ENCODE results near the gene OBP2A.

Gene OBP2A

DNA sequence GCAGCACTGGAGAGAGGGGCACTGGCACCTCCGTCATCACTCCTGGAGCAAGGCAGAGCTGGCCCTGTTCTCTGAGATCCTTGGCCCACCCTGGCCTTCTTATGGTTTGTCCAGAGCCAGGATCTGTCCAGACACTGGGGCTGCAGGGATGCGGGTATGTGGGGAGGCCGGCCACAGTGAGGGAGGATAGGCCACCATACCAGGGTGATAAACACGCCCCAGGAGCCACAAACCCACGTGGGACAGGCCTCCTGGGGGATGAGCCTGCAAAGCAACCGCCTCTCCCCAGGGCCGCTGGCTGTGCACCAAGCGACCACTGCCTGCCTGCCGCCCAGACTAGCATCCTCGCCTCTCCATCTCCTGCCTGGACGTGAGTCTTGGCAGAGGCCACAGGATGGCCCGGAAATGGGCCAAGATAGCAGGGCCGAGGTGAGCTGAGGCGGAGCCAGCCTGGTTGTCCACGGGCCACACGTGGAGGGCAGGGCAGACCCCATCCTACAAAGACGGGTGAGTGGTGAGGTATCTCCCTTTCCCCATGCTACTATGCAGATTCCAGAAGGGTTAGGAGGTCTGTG is 4.5 kb downstream of the OBP2A start:
- no peak for TF ChIP-seq ZNF274 (IDR thresholded peaks at IDR 0.05; ENCODE audit: low read depth, low read length)

DNA sequence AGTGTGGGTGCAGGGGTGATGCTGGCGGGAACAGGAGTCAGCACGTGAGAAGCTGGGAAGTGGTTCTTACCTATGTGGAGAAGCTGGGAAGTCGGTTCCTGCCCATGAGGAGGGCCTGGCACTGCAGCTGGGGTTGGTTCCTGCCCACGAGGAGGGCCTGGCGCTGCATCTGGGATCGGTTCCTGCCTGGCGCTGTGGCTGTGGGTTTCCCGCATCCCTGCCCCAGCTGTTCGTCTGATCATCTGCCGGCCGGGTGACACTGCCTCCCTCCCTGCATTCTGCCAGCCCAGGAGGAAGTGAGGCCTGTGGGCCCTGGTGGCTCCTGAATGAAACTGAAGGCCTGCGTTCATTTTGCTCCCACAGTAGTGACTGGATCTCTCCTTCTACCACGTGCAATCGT is 5.1 kb downstream of the OBP2A start:
- H3K4me3 ChIP-seq (ENCODE audit: low read length) = no peak overlapping the region
- no peak for TF ChIP-seq ZNF274 (IDR thresholded peaks at IDR 0.05; ENCODE audit: low read depth, low read length)

More for the DNA sequence above, 4.5 kb downstream of the OBP2A start:
- no peak overlapping the region for H3K4me3 ChIP-seq (ENCODE audit: low read length)

DNA sequence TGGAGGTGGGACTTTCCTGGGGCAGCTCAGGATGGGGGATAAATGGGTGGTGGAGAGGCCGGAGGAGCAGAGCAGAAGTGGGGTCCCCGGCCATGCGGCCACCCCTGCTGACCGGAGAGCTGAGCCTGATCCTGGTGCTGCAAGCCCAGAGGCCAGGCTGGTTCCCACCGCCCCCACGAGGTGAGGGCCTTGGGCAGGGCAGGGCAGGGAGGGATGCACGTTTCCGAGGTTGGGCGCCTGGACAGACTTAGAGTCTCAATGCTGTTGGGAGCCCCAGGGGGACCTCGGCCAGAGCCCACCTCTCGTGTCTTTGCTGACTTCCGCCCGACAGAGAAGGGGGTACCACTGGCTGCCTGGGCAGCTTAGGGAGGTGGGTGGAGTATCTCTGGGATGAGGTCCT is 5.5 kb downstream of the OBP2A start:
- H3K4me3 ChIP-seq (ENCODE audit: low read length) = no peak overlapping the region
- TF ChIP-seq ZNF274 (IDR thresholded peaks at IDR 0.05; ENCODE audit: low read depth, low read length) = no peak

DNA sequence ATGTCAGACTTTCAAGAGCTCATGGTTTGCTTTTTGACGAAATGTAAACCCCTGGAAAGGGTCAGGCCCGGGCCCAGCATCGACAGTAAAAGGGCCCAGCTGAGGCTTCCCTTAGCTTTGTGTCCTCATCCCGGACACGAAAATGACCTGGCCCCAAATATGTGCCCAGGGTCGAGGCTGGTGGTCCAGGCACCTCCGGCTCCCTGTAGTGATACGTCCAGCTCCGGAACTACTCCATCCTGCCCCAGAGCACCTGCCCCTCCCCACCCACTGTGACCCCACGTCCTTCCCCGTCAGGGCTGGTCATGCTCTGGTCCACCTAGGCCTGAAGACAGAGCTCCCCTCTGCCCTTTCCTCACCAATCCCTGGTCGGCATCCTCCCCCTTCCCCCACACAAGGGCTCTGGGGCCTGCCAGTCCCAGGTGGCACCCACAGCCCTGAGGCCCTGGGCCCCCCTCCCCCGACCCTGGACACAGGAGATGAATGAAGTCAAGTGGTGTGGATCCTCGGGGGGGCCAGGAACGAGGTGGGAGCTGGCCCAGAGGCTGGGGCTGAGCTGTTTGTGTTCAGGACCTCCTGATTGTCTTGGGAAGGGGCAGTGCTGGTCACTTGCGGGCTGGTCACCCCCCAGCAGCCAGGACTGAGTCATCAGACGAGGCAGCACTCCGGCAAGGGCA is 6.2 kb downstream of the OBP2A start:
- H3K4me3 ChIP-seq (ENCODE audit: low read length) = no peak overlapping the region
- no peak for TF ChIP-seq ZNF274 (IDR thresholded peaks at IDR 0.05; ENCODE audit: low read depth, low read length)

DNA sequence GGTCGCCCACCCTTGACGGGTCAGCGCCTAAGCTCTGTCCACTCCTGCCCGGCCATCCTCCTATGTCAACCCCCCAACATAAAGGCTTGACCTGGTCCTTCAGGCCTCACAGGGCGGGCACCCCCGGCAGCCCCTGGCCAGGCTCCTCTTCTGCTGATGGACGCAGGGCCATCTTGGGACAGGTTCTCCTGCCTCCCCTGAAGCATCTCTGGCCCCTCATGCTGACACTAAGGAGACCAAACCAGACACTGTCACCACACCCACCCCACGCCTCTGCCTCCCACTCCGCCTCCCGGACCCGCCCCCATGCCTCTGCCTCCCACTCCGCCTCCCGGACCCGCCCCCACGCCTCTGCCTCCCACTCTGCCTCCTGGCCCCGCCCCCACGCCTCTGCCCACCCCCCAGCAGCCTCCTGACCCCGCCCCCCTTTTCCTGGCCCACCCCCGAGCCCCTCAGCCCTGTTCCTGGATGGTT is 6.8 kb downstream of the OBP2A start:
- TF ChIP-seq ZNF274 (IDR thresholded peaks at IDR 0.05; ENCODE audit: low read depth, low read length) = no peak
- no peak overlapping the region for H3K4me3 ChIP-seq (ENCODE audit: low read length)

DNA sequence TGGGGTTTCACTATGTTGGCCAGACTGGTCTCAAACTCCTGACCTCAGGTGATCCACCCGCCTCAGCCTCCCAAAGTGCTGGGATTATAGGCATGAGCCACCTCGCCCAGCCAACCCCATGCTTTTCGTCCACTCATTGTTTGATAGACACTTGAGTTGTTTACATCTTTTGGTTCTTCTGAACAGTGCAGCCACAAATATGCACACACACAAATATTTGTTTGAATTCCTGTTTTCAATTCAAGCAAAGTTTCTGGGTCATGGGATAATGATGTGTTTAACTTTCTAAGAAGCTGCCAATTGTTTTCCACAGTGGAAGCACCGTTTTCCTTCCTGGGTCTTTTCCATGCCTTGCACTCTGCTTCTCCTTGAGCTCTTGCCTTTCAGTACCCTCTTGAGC is 8.8 kb downstream of the OBP2A start:
- no peak for TF ChIP-seq ZNF274 (IDR thresholded peaks at IDR 0.05; ENCODE audit: low read depth, low read length)
- H3K4me3 ChIP-seq (ENCODE audit: low read length) = no peak overlapping the region

DNA sequence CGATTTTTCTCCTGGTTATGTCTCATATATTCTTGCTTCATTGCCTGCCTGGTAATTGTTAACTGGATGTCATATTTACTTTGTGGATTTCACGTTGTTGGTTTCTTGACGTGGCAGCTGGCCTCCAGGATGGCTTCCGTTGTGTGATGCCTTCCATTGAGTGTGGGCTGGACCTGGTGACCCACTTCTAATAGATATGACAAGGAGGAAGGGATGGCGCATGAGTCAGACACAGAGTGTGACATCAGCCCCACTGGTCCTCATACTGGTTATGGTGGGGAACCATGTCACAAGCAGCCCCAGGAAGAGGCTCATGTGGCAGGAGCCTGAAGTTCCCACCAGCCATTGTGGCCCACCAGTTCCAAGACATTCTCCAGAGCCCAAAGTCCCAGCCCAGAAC is 9.3 kb downstream of the OBP2A start:
- H3K4me3 ChIP-seq (ENCODE audit: low read length) = no peak overlapping the region
- TF ChIP-seq ZNF274 (IDR thresholded peaks at IDR 0.05; ENCODE audit: low read depth, low read length) = no peak

DNA sequence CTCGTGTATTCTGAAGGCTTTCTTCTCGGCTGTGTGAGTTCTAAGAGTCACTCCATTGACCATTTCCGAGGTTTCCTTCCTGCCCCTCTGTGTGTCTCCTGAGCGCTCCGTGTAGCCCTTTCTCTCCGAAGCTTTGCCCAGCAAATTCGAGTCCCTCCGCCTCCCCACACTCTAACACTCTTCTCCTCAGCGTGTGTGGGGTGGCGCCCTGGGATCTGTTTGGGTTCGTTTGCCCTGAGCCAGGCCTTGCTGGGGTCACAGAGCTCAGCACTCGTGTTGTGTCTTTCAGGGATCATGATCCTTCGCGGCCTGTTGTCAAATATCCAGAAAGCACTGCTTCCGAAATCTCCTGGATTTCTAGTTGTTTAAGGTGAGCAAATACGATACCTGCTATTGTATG is 10.0 kb downstream of the OBP2A start:
- no peak for TF ChIP-seq ZNF274 (IDR thresholded peaks at IDR 0.05; ENCODE audit: low read depth, low read length)
- no peak overlapping the region for H3K4me3 ChIP-seq (ENCODE audit: low read length)

DNA sequence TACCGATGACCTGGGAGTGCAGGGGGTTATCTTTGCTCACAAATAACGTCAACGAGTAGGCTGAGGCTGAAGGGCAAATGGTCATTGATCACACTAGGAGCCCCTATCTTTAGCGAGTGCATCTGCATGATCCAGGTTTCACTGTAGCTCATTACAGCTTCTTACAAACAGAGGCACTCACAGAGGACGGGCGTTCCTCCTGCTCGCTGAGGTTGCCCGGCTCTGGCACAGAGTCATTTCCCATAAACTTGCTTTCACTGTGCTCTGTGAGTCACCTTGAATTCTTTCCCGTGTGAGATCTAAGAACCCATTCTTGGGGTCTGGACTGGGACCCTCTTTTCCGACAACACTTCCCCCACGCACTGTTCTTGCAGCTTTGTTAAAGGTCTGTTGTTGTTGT is 13.7 kb downstream of the OBP2A start:
- no peak overlapping the region for H3K4me3 ChIP-seq (ENCODE audit: low read length)
- TF ChIP-seq ZNF274 (IDR thresholded peaks at IDR 0.05; ENCODE audit: low read depth, low read length) = no peak

DNA sequence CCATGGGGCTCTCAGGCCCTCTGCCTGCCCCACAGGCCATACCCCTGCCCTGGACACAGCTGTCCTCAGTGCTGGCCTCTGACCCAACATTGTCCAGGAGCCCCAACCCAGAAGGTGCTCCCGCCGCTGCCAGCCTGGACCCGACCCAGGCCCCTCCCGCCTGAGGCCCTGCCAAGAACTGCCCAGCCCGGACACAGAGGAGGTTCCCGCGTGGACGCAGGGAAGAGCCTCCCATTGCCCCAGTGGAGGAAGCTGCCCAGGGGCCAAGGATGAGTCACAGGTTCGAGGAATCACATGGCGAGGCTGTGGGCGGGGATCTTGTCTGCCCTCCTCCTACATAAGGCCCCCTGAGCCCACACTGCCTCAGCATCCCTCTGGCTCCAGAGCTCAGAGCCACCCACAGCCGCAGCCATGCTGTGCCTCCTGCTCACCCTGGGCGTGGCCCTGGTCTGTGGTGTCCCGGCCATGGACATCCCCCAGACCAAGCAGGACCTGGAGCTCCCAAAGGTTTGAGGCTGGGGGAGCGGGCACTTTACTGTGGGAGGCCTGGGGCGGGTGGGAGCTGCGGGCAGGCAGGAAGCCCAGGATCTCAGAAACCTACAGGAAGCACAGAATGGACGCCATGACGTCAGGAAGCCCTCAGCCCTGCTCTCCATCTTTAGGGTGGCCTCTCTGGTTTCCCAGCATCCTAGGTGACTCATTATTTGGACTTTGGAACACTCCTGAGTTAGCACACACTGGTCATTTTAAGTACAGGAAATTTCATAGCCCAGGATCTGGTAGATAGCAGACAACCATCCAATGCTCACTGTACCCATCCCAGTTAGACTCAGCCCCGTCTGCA is 15.7 kb downstream of the OBP2A start, which contains the start of gene PAEP:
Gene PAEP, plus strand, starts transcription at position 366 of the 844 bp plus-strand sequence.
- H3K4me3 ChIP-seq (ENCODE audit: low read length) = no peak within 1 kb of the TSS
- no peak for TF ChIP-seq ZNF274 (IDR thresholded peaks at IDR 0.05; ENCODE audit: low read depth, low read length)

DNA sequence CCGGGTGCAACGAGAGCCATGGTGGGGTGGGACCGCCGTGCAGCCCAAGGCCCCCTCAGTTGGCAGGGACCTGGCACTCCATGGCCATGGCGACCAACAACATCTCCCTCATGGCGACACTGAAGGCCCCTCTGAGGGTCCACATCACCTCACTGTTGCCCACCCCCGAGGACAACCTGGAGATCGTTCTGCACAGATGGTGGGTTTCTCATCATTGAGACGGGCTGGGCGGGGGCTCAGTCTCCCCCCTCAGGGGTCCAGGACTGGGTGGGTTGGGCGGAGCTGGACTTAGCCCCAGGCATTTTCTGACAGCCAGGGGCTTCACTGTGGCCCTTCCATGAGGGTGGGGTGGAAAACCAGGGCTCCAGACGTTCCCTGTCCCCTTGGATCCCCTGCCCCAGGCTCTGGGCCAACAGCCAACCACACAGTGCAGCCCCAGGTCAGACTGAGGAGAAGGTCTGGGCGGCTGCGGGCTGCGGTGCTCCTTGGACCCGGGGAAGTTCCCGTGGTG is 16.4 kb downstream of the OBP2A start:
- H3K4me3 ChIP-seq (ENCODE audit: low read length) = no peak overlapping the region
- no peak for TF ChIP-seq ZNF274 (IDR thresholded peaks at IDR 0.05; ENCODE audit: low read depth, low read length)

DNA sequence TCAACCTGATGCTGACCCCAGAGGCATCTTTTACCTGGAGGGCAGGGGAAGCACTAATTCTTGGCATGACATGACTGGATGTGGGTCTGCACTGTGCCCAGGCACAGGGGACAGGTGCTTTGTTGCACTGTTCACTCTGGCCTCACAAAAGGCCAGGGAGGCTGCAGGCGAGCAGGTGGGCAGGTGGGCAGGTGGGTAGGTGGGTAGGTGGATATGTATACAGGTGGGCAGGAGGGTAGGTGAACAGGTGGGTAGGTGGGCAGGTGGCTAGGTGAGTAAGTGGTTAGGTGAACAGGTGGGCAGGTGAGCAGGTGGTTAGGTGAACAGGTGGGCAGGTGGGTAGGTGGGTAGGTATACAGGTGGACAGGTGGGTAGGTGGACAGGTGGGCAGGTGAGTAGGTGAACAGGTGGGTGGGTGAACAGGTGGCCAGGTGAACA is 17.1 kb downstream of the OBP2A start:
- TF ChIP-seq ZNF274 (IDR thresholded peaks at IDR 0.05; ENCODE audit: low read depth, low read length) = no peak
- no peak overlapping the region for H3K4me3 ChIP-seq (ENCODE audit: low read length)

DNA sequence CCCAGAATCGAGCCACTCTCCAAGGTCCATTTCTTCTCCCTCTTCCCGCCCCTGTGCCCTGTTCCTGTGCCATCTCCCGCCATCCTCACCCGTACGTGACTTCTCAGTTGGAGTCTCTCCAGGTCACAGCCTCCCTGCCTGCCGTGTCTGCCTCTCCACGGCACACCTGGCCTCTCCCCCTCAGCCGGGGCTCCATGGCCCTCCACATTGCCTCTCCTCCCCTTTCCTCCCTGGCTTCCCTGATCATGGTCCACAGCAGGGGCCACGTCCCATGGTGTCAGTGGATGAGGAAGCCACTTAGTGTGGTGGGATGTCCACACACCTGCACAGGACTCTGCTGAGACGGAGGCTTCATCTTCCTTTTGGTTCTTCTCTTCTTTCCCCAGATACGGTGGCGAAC is 17.9 kb downstream of the OBP2A start:
- no peak for TF ChIP-seq ZNF274 (IDR thresholded peaks at IDR 0.05; ENCODE audit: low read depth, low read length)
- H3K4me3 ChIP-seq (ENCODE audit: low read length) = no peak overlapping the region

DNA sequence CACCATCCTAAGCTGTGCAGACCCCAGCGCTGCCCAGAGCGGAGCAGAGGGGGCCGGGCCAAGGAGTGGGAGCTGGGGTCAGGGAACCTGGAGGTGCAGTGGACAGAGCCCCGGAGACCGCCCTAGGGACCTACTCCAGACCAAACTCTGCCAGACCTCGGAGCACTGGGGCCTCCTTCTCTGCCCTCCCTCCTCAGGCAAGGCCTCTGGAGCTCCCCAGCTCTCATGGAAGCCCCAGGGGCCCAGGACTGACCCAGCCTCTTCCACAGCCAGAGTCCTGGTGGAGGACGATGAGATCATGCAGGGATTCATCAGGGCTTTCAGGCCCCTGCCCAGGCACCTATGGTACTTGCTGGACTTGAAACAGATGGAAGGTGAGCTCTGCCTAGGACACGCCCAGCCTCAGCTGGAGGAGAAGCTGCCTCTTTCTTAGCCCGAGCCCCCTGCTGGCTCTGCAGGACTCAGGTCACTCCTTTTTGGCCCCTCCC is 19.3 kb downstream of the OBP2A start:
- no peak for TF ChIP-seq ZNF274 (IDR thresholded peaks at IDR 0.05; ENCODE audit: low read depth, low read length)
- H3K4me3 ChIP-seq (ENCODE audit: low read length) = no peak overlapping the region
